Osteoblast (primary cell): ENCODE data around the gene NEU1. TPM values are rescaled to one million over a fixed set of nuclear protein-coding genes. Genes with fewer than 3 reads are reported as not detected.

Source experiments
- DNase-seq: peaks from one replicate; pipeline ENCODE4 v3.0.0; 2011; ENCODE audit warnings: low spot score, mixed read lengths; ENCODE audit not compliant: insufficient read length; ENCODE audit errors: missing footprints
- H2AFZ ChIP-seq: 2 replicates; pipeline ENCODE4 v1.6.0; 2011; ENCODE audit warnings: mild to moderate bottlenecking, low read length
- H3K27ac ChIP-seq: 2 replicates; pipeline ENCODE4 v1.5.1; 2011; ENCODE audit warnings: mild to moderate bottlenecking, low read depth, low read length, moderate library complexity
- H3K27me3 ChIP-seq: 2 replicates; pipeline ENCODE4 v1.6.0; 2012; ENCODE audit warnings: mild to moderate bottlenecking, control low read depth, inconsistent platforms, low read length, moderate library complexity; ENCODE audit not compliant: insufficient read depth
- H3K36me3 ChIP-seq: 2 replicates; pipeline ENCODE4 v1.5.1; 2011; ENCODE audit warnings: mild to moderate bottlenecking, low read length, control low read depth, moderate library complexity; ENCODE audit not compliant: insufficient read depth
- H3K4me1 ChIP-seq: 2 replicates; pipeline ENCODE4 v1.5.1; 2011; ENCODE audit warnings: mild to moderate bottlenecking, low read length, control low read depth, moderate library complexity; ENCODE audit not compliant: insufficient read depth
- H3K4me2 ChIP-seq: 2 replicates; pipeline ENCODE4 v1.6.0; 2011; ENCODE audit warnings: mild to moderate bottlenecking, low read length; ENCODE audit not compliant: insufficient read depth
- H3K4me3 ChIP-seq: fragments of 200-600 bp; sonication (generic); 3 replicates; pipeline ENCODE4 v1.5.1; 2012; ENCODE audit warnings: mild to moderate bottlenecking, low read length, inconsistent platforms; ENCODE audit not compliant: insufficient read depth
- H3K79me2 ChIP-seq: 2 replicates; pipeline ENCODE4 v1.6.0; 2012; ENCODE audit warnings: mild to moderate bottlenecking, low read length, control low read depth, inconsistent platforms; ENCODE audit not compliant: insufficient read depth
- H3K9me3 ChIP-seq: 2 replicates; pipeline ENCODE4 v1.5.1; 2011; ENCODE audit warnings: low read depth, low read length, control low read depth
- H4K20me1 ChIP-seq: 2 replicates; pipeline ENCODE4 v1.6.0; 2012; ENCODE audit warnings: mild to moderate bottlenecking, low read length, control low read depth; ENCODE audit not compliant: insufficient read depth
- CTCF ChIP-seq: IDR thresholded peaks from 2 replicates; pipeline ENCODE4 v1.5.1; 2011; ENCODE audit warnings: mild to moderate bottlenecking, low read depth, low read length, moderate library complexity; ENCODE audit errors: extremely low read depth
- total RNA-seq: library from RNA; depleted of rRNA; stranded (reverse); fragments of >200 nt; gene quantifications from 2 replicates; pipeline ENCODE4 v1.2.3, GENCODE V29; 2012

Gene NEU1
- total RNA-seq, 1 donor = 117 TPM

GRCh38 chr6:31899882-31900722 is 37.5 kb upstream of the NEU1 start:
- Histone ChIP-seq H3K4me1 (peaks cover 20% of the 10 kb centered on the region), H3K27me3 (no peaks in the 10 kb centered on the region), H3K79me2 (peaks cover 13% of the 10 kb centered on the region), H4K20me1 (no peaks in the 10 kb centered on the region), H3K4me3 (no peak overlapping the region), H3K27ac (no peak overlapping the region), H2AFZ (no peak overlapping the region), H3K36me3 (peaks cover under 1% of the 10 kb centered on the region), H3K9me3 (no peaks in the 10 kb centered on the region), H3K4me2 (no peak overlapping the region)
- DNase-seq = no peak
- no peak for TF ChIP-seq CTCF

GRCh38 chr6:31899215-31899614 is 36.6 kb upstream of the NEU1 start:
- Histone ChIP-seq H3K9me3 (no peaks in the 10 kb centered on the region), H3K79me2 (peaks cover 13% of the 10 kb centered on the region), H3K27ac (no peak overlapping the region), H3K27me3 (no peaks in the 10 kb centered on the region), H4K20me1 (no peaks in the 10 kb centered on the region), H3K36me3 (peaks cover 8% of the 10 kb centered on the region), H2AFZ (no peak overlapping the region), H3K4me2 (peak overlapping the region; percentile 90), H3K4me3 (no peak overlapping the region), H3K4me1 (peaks cover 20% of the 10 kb centered on the region)
- TF ChIP-seq CTCF = no peak
- no peak for DNase-seq

- TF ChIP-seq CTCF = no peak
- H3K27me3 ChIP-seq = no peaks in the 10 kb centered on the region
- H3K4me2 ChIP-seq = peak overlapping the region; percentile 90
- peak overlapping the region; percentile 87 for H3K4me3 ChIP-seq
- no peaks in the 10 kb centered on the region for H3K9me3 ChIP-seq
- H3K4me1 ChIP-seq = peaks cover 20% of the 10 kb centered on the region
- H3K27ac ChIP-seq = no peak overlapping the region
- peaks cover 13% of the 10 kb centered on the region for H3K79me2 ChIP-seq
- no peaks in the 10 kb centered on the region for H4K20me1 ChIP-seq
- peaks cover 14% of the 10 kb centered on the region for H3K36me3 ChIP-seq
- DNase-seq = peak; percentile 66
- H2AFZ ChIP-seq = peak overlapping the region; percentile 94
Observed at GRCh38 chr6:31898383-31899011, 35.9 kb upstream of the NEU1 start.

- H3K36me3 ChIP-seq = peaks cover 21% of the 10 kb centered on the region
- H3K27ac ChIP-seq = peak within 1 kb of the TSS; percentile 65
- peaks cover 18% of the 10 kb centered on the region for H3K4me1 ChIP-seq
- H3K27me3 ChIP-seq = no peaks in the 10 kb centered on the region
- H3K9me3 ChIP-seq = no peaks in the 10 kb centered on the region
- TF ChIP-seq CTCF = no peak
- DNase-seq = peak; percentile 99
- H2AFZ ChIP-seq = peak within 1 kb of the TSS; percentile 94
- H3K4me2 ChIP-seq = peak within 1 kb of the TSS; percentile 90
- H3K4me3 ChIP-seq = peak within 1 kb of the TSS; percentile 87
- peaks cover 13% of the 10 kb centered on the region for H3K79me2 ChIP-seq
- no peaks in the 10 kb centered on the region for H4K20me1 ChIP-seq
Observed at GRCh38 chr6:31897612-31898382, 35.2 kb upstream of the NEU1 start, which contains the start of gene EHMT2. EHMT2 (minus strand) TSS chr6:31897698; CDS start chr6:31897677, 21 bp downstream.
